ENCODE measurements around the gene FAR2. TPM values are rescaled to one million over a fixed set of nuclear protein-coding genes. Genes with fewer than 3 reads are reported as not detected.
"Not testable (repeated sequence)": the region's sequence is repeated elsewhere in the genome, so short reads cannot be mapped to it uniquely, and the experiment has no call there.

Gene FAR2
- total RNA-seq, 1 experiment from 2014 or later, result 16.2 TPM

GRCh38 chr12:29245246-29245645 lies 96.2 kb downstream of the FAR2 start:
- Histone ChIP-seq H3K4me3 (ENCODE audit: insufficient read depth, low read depth, low read length) (no peak overlapping the region), H3K36me3 (replicated peaks; ENCODE audit: control insufficient read depth, insufficient read depth, low read length) (no peaks in the 10 kb centered on the region), H3K27me3 (ENCODE audit: control insufficient read depth, insufficient read depth, low read length) (no peaks in the 10 kb centered on the region)
- no peak for DNase-seq

GRCh38 chr12:29249930-29250329 lies 100.9 kb downstream of the FAR2 start:
- no peak for DNase-seq
- H3K4me3 ChIP-seq (ENCODE audit: insufficient read depth, low read depth, low read length), result no peak overlapping the region
- no peaks in the 10 kb centered on the region; the same call in 1 of the 2 replicates for H3K27me3 ChIP-seq (ENCODE audit: control insufficient read depth, insufficient read depth, low read length)
- H3K36me3 ChIP-seq (replicated peaks; ENCODE audit: control insufficient read depth, insufficient read depth, low read length), result no peaks in the 10 kb centered on the region

DNA sequence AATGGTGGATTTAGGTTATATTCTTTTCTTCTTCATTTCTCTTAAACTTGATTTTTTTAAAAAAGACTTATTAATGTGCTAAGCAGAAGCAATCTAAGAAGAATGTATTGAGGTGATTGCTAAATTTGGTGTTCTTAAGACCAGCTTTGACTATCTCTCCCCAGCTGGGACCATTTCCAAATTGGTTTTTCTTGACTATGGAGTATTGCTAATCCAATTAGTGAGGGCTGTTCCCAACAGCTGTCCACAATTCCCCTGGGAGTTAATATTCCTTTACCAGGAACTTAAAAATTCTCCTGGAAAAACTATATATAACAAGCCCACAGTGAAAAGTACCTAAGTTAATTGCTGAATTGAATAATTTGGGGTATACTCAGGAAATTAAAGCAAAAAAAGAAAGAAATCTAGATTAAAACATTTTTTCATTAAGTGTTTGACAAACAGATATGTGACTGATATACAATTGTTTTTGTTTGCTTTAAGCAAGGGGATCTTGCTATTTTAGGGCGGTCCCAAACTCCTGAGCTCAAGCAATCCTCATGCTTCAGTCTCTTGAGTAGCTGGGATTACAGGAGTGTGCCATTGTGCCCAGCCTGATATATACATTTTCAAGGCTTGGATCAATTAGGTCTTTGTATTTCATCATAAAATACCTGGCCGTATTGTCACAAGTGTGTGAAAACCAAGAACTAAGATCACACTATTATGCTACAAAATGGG lies 105.0 kb downstream of the FAR2 start:
- no peak for DNase-seq
- H3K27me3 ChIP-seq (ENCODE audit: control insufficient read depth, insufficient read depth, low read length), result no peaks in the 10 kb centered on the region; the same call in 1 of the 2 replicates
- H3K36me3 ChIP-seq (replicated peaks; ENCODE audit: control insufficient read depth, insufficient read depth, low read length), result no peaks in the 10 kb centered on the region
- H3K4me3 ChIP-seq (ENCODE audit: insufficient read depth, low read depth, low read length), result no peak overlapping the region

GRCh38 chr12:29255042-29255441 lies 106.0 kb downstream of the FAR2 start:
- no peak overlapping the region for H3K4me3 ChIP-seq (ENCODE audit: insufficient read depth, low read depth, low read length)

GRCh38 chr12:29256598-29256997 lies 107.5 kb downstream of the FAR2 start:
- no peak for DNase-seq
- Histone ChIP-seq H3K4me3 (ENCODE audit: insufficient read depth, low read depth, low read length) (no peak overlapping the region), H3K36me3 (replicated peaks; ENCODE audit: control insufficient read depth, insufficient read depth, low read length) (no peaks in the 10 kb centered on the region), H3K27me3 (ENCODE audit: control insufficient read depth, insufficient read depth, low read length) (no peaks in the 10 kb centered on the region; the same call in 1 of the 2 replicates)

More at GRCh38 chr12:29255042-29255441, 106.0 kb downstream of the FAR2 start:
- DNase-seq, result no peak
- no peaks in the 10 kb centered on the region for H3K36me3 ChIP-seq (replicated peaks; ENCODE audit: control insufficient read depth, insufficient read depth, low read length)
- no peaks in the 10 kb centered on the region; the same call in 1 of the 2 replicates for H3K27me3 ChIP-seq (ENCODE audit: control insufficient read depth, insufficient read depth, low read length)

GRCh38 chr12:29257687-29258086 lies 108.6 kb downstream of the FAR2 start:
- not testable (repeated sequence) for H3K4me3 ChIP-seq (ENCODE audit: insufficient read depth, low read depth, low read length); H3K27me3 ChIP-seq (ENCODE audit: control insufficient read depth, insufficient read depth, low read length); DNase-seq; H3K36me3 ChIP-seq (replicated peaks; ENCODE audit: control insufficient read depth, insufficient read depth, low read length)

DNA sequence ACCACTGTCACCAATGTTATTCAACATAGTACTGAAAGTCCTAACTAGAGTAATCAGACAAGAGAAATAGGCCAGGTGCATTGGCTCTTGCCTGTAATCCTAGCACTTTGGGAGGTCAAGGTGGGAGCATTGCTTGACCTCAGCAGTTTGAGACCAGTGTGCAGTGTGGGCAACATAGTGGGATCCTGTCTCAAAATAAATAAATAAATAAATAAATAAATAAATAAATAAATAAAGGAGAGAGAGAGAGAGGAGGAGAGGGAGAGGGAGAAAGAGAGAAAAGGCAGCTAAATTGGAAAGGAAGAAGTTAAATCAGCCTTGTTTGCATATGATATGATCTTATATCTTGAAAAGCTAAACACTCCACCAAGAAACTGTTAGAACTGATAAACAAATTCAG lies 115.3 kb downstream of the FAR2 start:
- no peaks in the 10 kb centered on the region for H3K27me3 ChIP-seq (ENCODE audit: control insufficient read depth, insufficient read depth, low read length)

DNA sequence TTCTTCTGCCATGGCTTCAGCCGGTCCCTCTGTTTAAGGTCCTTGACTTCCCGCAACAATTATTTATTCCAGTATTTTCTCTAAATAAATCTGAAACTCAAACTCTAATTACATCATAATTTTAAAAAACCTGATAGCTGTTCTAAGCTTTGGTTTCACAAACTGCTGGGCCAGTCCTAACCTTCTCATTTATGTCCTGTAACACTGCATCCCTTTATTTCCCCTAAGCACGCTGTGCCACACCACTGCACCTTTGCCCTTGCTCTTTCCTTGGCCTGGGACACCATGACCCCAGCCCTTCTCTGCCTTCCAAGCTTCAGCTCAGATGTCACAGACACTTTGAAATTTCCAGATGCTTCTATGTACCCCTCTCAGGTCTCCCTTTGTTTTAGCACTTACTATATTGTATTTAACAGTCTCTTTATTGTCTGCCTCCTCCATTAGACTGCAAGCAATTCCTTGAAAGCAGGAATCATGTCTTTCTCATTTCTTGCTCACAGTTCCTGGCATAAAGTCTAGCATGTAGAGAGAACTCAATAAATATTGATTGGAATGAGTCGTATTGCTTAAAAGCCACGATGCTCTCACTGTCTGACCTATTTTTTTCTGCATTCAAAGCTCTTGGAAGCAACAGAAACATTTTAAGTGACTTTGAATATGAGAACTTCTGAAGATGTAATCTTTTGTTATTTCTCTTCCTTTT lies 120.8 kb downstream of the FAR2 start:
- DNase-seq, result no peak
- H3K4me3 ChIP-seq (ENCODE audit: insufficient read depth, low read depth, low read length), result no peak overlapping the region
- H3K36me3 ChIP-seq (replicated peaks; ENCODE audit: control insufficient read depth, insufficient read depth, low read length), result no peaks in the 10 kb centered on the region
- H3K27me3 ChIP-seq (ENCODE audit: control insufficient read depth, insufficient read depth, low read length), result no peaks in the 10 kb centered on the region

More for the DNA sequence above, 115.3 kb downstream of the FAR2 start:
- no peak for DNase-seq
- Histone ChIP-seq H3K36me3 (replicated peaks; ENCODE audit: control insufficient read depth, insufficient read depth, low read length) (no peaks in the 10 kb centered on the region), H3K4me3 (ENCODE audit: insufficient read depth, low read depth, low read length) (no peak overlapping the region)

- no peaks in the 10 kb centered on the region for H3K36me3 ChIP-seq (replicated peaks; ENCODE audit: control insufficient read depth, insufficient read depth, low read length)
- no peak for DNase-seq
- no peak overlapping the region for H3K4me3 ChIP-seq (ENCODE audit: insufficient read depth, low read depth, low read length)
- H3K27me3 ChIP-seq (ENCODE audit: control insufficient read depth, insufficient read depth, low read length), result no peaks in the 10 kb centered on the region
Measured at GRCh38 chr12:29270446-29270845, 121.4 kb downstream of the FAR2 start.

GRCh38 chr12:29273178-29273843 lies 124.2 kb downstream of the FAR2 start:
- H3K4me3 ChIP-seq (ENCODE audit: insufficient read depth, low read depth, low read length), result no peak overlapping the region
- H3K36me3 ChIP-seq (replicated peaks; ENCODE audit: control insufficient read depth, insufficient read depth, low read length), result no peaks in the 10 kb centered on the region
- no peaks in the 10 kb centered on the region for H3K27me3 ChIP-seq (ENCODE audit: control insufficient read depth, insufficient read depth, low read length)
- no peak for DNase-seq

DNA sequence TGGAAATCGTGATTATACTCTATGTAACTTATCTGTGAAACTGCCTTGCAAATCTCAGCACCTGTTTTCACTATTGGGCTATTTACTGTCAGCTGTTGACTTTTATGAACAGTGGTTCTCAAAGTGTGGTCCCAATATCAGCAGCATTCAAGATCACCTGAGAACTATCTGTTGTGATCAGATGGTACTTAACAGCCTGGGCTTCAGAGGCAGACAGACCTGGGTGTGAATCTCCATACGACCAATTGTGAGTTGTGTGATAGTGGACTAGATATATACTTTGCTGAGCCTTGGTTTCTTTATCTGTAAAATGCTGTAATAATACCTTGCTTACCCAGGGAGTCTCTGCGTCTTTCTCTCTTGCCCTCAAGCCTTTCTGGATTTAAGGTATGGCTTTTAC lies 126.8 kb downstream of the FAR2 start:
- DNase-seq, result no peak
- H3K27me3 ChIP-seq (ENCODE audit: control insufficient read depth, insufficient read depth, low read length), result no peaks in the 10 kb centered on the region
- H3K4me3 ChIP-seq (ENCODE audit: insufficient read depth, low read depth, low read length), result no peak overlapping the region
- no peaks in the 10 kb centered on the region for H3K36me3 ChIP-seq (replicated peaks; ENCODE audit: control insufficient read depth, insufficient read depth, low read length)

DNA sequence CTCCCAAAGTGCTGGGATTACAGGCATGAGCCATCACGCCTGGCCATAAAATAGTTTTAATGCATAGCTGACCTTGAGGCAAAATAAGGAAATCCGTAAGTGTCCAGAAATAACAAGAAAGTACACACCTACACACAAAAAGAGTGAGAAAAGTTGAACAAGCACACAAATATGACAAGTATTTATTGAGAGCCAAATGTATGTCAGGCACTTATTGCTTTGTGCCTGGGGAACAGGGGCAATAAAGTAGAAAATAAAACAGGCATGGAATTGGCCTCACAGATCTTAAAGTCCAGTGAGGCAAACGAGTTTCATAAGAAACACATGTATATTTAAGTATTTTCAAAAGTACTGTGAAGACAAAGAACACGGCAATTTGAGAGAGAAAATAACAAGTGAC lies 128.2 kb downstream of the FAR2 start:
- H3K36me3 ChIP-seq (replicated peaks; ENCODE audit: control insufficient read depth, insufficient read depth, low read length), result no peaks in the 10 kb centered on the region
- H3K4me3 ChIP-seq (ENCODE audit: insufficient read depth, low read depth, low read length), result no peak overlapping the region
- H3K27me3 ChIP-seq (ENCODE audit: control insufficient read depth, insufficient read depth, low read length), result no peaks in the 10 kb centered on the region
- no peak for DNase-seq

GRCh38 chr12:29278673-29279420 lies 129.8 kb downstream of the FAR2 start:
- Histone ChIP-seq H3K36me3 (replicated peaks; ENCODE audit: control insufficient read depth, insufficient read depth, low read length) (no peaks in the 10 kb centered on the region), H3K27me3 (ENCODE audit: control insufficient read depth, insufficient read depth, low read length) (no peaks in the 10 kb centered on the region), H3K4me3 (ENCODE audit: insufficient read depth, low read depth, low read length) (no peak overlapping the region)
- DNase-seq, result no peak

DNA sequence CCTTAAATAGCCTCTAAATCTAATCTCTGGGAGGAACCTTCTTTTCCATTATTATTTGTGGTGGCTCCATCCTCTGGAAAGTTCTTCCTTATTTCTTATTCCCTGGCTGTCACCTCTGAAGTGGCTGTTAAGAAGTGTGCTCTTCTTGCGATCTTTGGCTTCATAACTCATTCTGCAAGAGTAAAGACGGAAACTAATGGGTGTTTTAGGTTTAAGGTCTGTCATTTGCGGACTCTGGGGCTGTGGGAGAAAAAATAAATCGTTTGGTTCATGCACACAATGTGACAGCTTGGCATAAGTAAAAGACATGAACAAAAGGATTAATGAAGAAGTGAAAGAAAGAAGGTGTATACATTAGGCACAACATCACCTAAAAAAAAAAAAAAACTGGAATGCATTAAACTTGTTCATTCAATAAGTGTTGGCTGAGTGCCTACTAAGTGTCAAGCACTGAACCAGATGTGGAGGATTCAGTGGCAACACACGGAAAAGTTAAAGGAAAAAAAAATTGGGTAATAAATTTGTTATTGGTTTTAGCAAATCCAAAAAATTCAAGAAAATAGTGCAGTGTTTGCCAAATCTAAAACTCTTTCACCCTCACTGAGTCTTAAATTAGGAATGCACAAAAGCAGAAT lies 132.4 kb downstream of the FAR2 start:
- no peak for DNase-seq
- no peak overlapping the region for H3K4me3 ChIP-seq (ENCODE audit: insufficient read depth, low read depth, low read length)
- no peaks in the 10 kb centered on the region for H3K27me3 ChIP-seq (ENCODE audit: control insufficient read depth, insufficient read depth, low read length)
- H3K36me3 ChIP-seq (replicated peaks; ENCODE audit: control insufficient read depth, insufficient read depth, low read length), result no peaks in the 10 kb centered on the region
